Right cardiac atrium (tissue), 5 donors: Measurements from ENCODE around the gene PHLDB2. TPM values are rescaled to one million over a fixed set of nuclear protein-coding genes. Genes with fewer than 3 reads are reported as not detected.
A peak's percentile ranks its signal among the peaks of the same experiment; 100 is the strongest.

Experiments used
- ATAC-seq, 2 donors: fragments of 200-7000 bp; cut with Tn5 transposase; one replicate each; pipeline versions ENCODE4 v1.8.0 to v1.9.1; 2020; ENCODE audit warnings: moderate library complexity in 2 of 2, mild to moderate bottlenecking in 1 of 2
- DNase-seq, 3 donors: peaks; one replicate each; pipeline ENCODE4 v3.0.0-alpha.2; 2020
- H3K27ac ChIP-seq: one replicate; pipeline ENCODE4 v1.5.1; 2013; ENCODE audit warnings: mild to moderate bottlenecking, low read length, control low read depth, moderate library complexity
- H3K27me3 ChIP-seq: one replicate; pipeline ENCODE4 v1.6.1; 2013; ENCODE audit not compliant: control insufficient read depth, insufficient read depth
- H3K4me1 ChIP-seq: one replicate; pipeline ENCODE4 v1.6.1; 2013; ENCODE audit warnings: low read length; ENCODE audit not compliant: control insufficient read depth, insufficient read depth
- H3K4me3 ChIP-seq: one replicate; pipeline ENCODE4 v1.5.1; 2013; ENCODE audit warnings: low read length, control low read depth
- H3K9me3 ChIP-seq: one replicate; pipeline ENCODE4 v1.6.1; 2013; ENCODE audit warnings: low read length; ENCODE audit not compliant: control insufficient read depth
- WGBS: extraction: QIAGEN DNeasy Blood & Tissue Kit; methylation state at CpG from one replicate; pipeline ENCODE4 v1.1.7; 2013; 5-methylcytosine and 5-hydroxymethylcytosine counted together
- intact Hi-C, 4 donors: fragments of 100-400 bp; cut with DNase I; formaldehyde crosslinking; loops; one replicate each; pipeline versions ENCODE4 v1.11.0 to v1.14.0; 2022 to 2023
- polyA plus RNA-seq: library from polyadenylated mRNA; stranded (reverse); fragments of 200-250 nt; gene quantifications from one replicate; pipeline ENCODE4 v1.2.3, GENCODE V29; 2013
- total RNA-seq, 4 donors: library from RNA; stranded (reverse); fragmentation: NEBNext Ultra II Directional; extraction: Animal tissue kit (Norgen Biotek cat#: 25700); gene quantifications; one replicate each; pipeline ENCODE4 v1.2.1, GENCODE V29; 2021
- donor health status: healthy with polysubstance abuse.
- donor health status: DM: no; HTN: yes; CAD: no.
- donor health status: DM: no; HTN: no; CAD: no.
- donor health status: DM: no; HTN: yes; CAD: no; lungs with severe emphysema.
- donor health status: DM: yes; HTN: yes; CAD: no.

Gene PHLDB2
- total and polyA plus RNA-seq, 5 donors, result 9.5 to 22.8 (median 17.5) TPM

- ATAC-seq, result peak; percentile 89 to 90
- Histone ChIP-seq H3K4me3 (no peak overlapping the region), H3K9me3 (no peaks in the 10 kb centered on the region), H3K27me3 (no peaks in the 10 kb centered on the region), H3K4me1 (peaks cover 5% of the 10 kb centered on the region), H3K27ac (no peak overlapping the region)
- 31% methylated on average over 6 of the region's 6 CpGs for WGBS
- DNase-seq, result peak; percentile 21 to 71 (median 70)
- intact Hi-C loops, result no loop called here
Measured at GRCh38 chr3:111924283-111924682, 65.2 kb downstream of the PHLDB2 start.

- H3K27ac ChIP-seq, result no peak overlapping the region
- no peak overlapping the region for H3K4me3 ChIP-seq
- ATAC-seq (no peak), DNase-seq (no peak)
- WGBS, result 27% methylated on average over 3 of the region's 3 CpGs
- H3K9me3 ChIP-seq, result no peaks in the 10 kb centered on the region
- intact Hi-C loops, result no loop called here
- peaks cover 5% of the 10 kb centered on the region for H3K4me1 ChIP-seq
- no peaks in the 10 kb centered on the region for H3K27me3 ChIP-seq
Measured at GRCh38 chr3:111926266-111926676, 67.2 kb downstream of the PHLDB2 start.

- no peak for DNase-seq
- Histone ChIP-seq H3K4me1 (peaks cover 5% of the 10 kb centered on the region), H3K27me3 (no peaks in the 10 kb centered on the region), H3K4me3 (no peak overlapping the region), H3K9me3 (no peaks in the 10 kb centered on the region), H3K27ac (no peak overlapping the region)
- WGBS, result 80% methylated on average over 2 of the region's 2 CpGs
- ATAC-seq, result no peak
- intact Hi-C loops, result no loop called here
Measured at GRCh38 chr3:111928613-111929012, 69.5 kb downstream of the PHLDB2 start.

- DNase-seq (no peak), ATAC-seq (no peak)
- intact Hi-C loops, result no loop called here
- WGBS, result 78% methylated on average over 2 of the region's 2 CpGs
- H3K27me3 ChIP-seq, result no peaks in the 10 kb centered on the region
- H3K4me1 ChIP-seq, result no peaks in the 10 kb centered on the region
- H3K9me3 ChIP-seq, result no peaks in the 10 kb centered on the region
- H3K27ac ChIP-seq, result no peak overlapping the region
- H3K4me3 ChIP-seq, result no peak overlapping the region
Measured at GRCh38 chr3:111929484-111929883, 70.4 kb downstream of the PHLDB2 start.

- 41% methylated on average over 3 of the region's 3 CpGs for WGBS
- no peak overlapping the region for H3K27ac ChIP-seq
- no peak for DNase-seq
- H3K9me3 ChIP-seq, result no peaks in the 10 kb centered on the region
- no peak overlapping the region for H3K4me3 ChIP-seq
- intact Hi-C loops, result no loop called here
- peak in 1 of 2 donors; percentile 26 for ATAC-seq
- no peaks in the 10 kb centered on the region for H3K4me1 ChIP-seq
- H3K27me3 ChIP-seq, result no peaks in the 10 kb centered on the region
Measured at GRCh38 chr3:111932946-111933345, 73.9 kb downstream of the PHLDB2 start.

- H3K9me3 ChIP-seq, result no peaks in the 10 kb centered on the region
- H3K4me1 ChIP-seq, result no peaks in the 10 kb centered on the region
- intact Hi-C loops, result no loop called here
- H3K4me3 ChIP-seq, result no peak overlapping the region
- H3K27ac ChIP-seq, result no peak overlapping the region
- no peak for DNase-seq
- no peaks in the 10 kb centered on the region for H3K27me3 ChIP-seq
- ATAC-seq, result no peak
Measured at GRCh38 chr3:111936191-111936841, 77.3 kb downstream of the PHLDB2 start.

- WGBS, result 89% methylated on average over 1 of the region's 1 CpG
- no peak for DNase-seq
- Histone ChIP-seq H3K27me3 (no peaks in the 10 kb centered on the region), H3K27ac (no peak overlapping the region), H3K9me3 (no peaks in the 10 kb centered on the region), H3K4me1 (no peaks in the 10 kb centered on the region), H3K4me3 (no peak overlapping the region)
- intact Hi-C loops, result no loop called here
- no peak for ATAC-seq
Measured at GRCh38 chr3:111936967-111937366, 77.9 kb downstream of the PHLDB2 start.

GRCh38 chr3:111937871-111938270 lies 78.8 kb downstream of the PHLDB2 start:
- Histone ChIP-seq H3K4me3 (no peak overlapping the region), H3K9me3 (no peaks in the 10 kb centered on the region), H3K27me3 (no peaks in the 10 kb centered on the region), H3K4me1 (no peaks in the 10 kb centered on the region), H3K27ac (no peak overlapping the region)
- intact Hi-C loops, result no loop called here
- no peak for ATAC-seq
- no peak for DNase-seq

GRCh38 chr3:111939873-111940272 lies 80.8 kb downstream of the PHLDB2 start:
- intact Hi-C loops, result no loop called here
- H3K9me3 ChIP-seq, result no peaks in the 10 kb centered on the region
- WGBS, result 97% methylated on average over 2 of the region's 2 CpGs
- H3K4me3 ChIP-seq, result no peak overlapping the region
- no peaks in the 10 kb centered on the region for H3K27me3 ChIP-seq
- no peak overlapping the region for H3K27ac ChIP-seq
- no peaks in the 10 kb centered on the region for H3K4me1 ChIP-seq
- DNase-seq (no peak), ATAC-seq (peak in 1 of 2 donors; percentile 61)

- WGBS, result 92% methylated on average over 2 of the region's 2 CpGs
- no peak for DNase-seq
- no peak overlapping the region for H3K4me3 ChIP-seq
- no peak overlapping the region for H3K27ac ChIP-seq
- H3K4me1 ChIP-seq, result peaks cover 2% of the 10 kb centered on the region
- no peaks in the 10 kb centered on the region for H3K9me3 ChIP-seq
- intact Hi-C loops, result no loop called here
- no peak for ATAC-seq
- H3K27me3 ChIP-seq, result no peaks in the 10 kb centered on the region
Measured at GRCh38 chr3:111943533-111943932, 84.5 kb downstream of the PHLDB2 start.

- WGBS, result over 99% methylated on average over 4 of the region's 4 CpGs
- intact Hi-C loops, result no loop called here
- no peak for ATAC-seq
- H3K27me3 ChIP-seq, result no peaks in the 10 kb centered on the region
- H3K9me3 ChIP-seq, result no peaks in the 10 kb centered on the region
- no peak overlapping the region for H3K27ac ChIP-seq
- no peak overlapping the region for H3K4me3 ChIP-seq
- DNase-seq, result no peak
- peaks cover 2% of the 10 kb centered on the region for H3K4me1 ChIP-seq
Measured at GRCh38 chr3:111944372-111944771, 85.3 kb downstream of the PHLDB2 start.

GRCh38 chr3:111947231-111947630 lies 88.2 kb downstream of the PHLDB2 start:
- H3K4me1 ChIP-seq, result peaks cover 2% of the 10 kb centered on the region
- H3K27ac ChIP-seq, result no peak overlapping the region
- no peaks in the 10 kb centered on the region for H3K9me3 ChIP-seq
- DNase-seq (no peak), ATAC-seq (no peak)
- intact Hi-C loops, result no loop called here
- WGBS, result 70% methylated on average over 1 of the region's 1 CpG
- no peaks in the 10 kb centered on the region for H3K27me3 ChIP-seq
- no peak overlapping the region for H3K4me3 ChIP-seq
